GM21576 (cell line): ENCODE results near the gene STAT2.
"Not testable (repeated sequence)": the region's sequence is repeated elsewhere in the genome, so short reads cannot be mapped to it uniquely, and the experiment has no call there.

ENCODE experiments used
- ATAC-seq: cut with Tn5 transposase; IDR thresholded peaks from one replicate; pipeline ENCODE4 v1.9.1; 2021; ENCODE audit warnings: mild to moderate bottlenecking, moderate library complexity; ENCODE audit not compliant: unreplicated experiment

STAT2 gene

GRCh38 chr12:56332512-56333196 is 27.3 kb downstream of the STAT2 start:
- ATAC-seq = no peak

DNA sequence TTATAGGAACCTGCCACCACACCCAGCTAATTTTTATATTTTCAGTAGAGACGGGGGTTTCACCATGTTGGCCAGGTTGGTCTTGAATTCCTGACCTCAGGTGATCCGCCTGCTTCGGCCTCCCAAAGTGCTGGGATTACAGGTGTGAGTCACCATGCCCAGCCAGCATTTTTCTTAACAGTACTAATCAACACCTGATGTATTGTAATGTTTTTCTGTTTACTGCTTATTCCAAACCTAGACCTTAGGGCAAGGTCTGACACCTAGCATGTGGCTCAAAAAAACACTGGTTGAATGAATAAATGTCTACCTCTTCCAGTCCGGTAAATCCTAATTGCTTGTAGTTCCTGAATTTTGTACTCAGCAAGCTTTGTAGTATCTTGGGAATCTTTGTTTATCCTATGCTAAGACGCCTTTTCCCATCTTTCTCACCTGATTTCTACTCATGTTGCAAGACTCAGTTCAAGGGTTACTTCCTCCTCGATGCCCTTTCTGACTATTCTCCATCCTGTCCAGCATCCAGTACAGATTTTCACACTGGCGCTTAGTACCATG is 28.9 kb downstream of the STAT2 start:
- ATAC-seq = no peak

DNA sequence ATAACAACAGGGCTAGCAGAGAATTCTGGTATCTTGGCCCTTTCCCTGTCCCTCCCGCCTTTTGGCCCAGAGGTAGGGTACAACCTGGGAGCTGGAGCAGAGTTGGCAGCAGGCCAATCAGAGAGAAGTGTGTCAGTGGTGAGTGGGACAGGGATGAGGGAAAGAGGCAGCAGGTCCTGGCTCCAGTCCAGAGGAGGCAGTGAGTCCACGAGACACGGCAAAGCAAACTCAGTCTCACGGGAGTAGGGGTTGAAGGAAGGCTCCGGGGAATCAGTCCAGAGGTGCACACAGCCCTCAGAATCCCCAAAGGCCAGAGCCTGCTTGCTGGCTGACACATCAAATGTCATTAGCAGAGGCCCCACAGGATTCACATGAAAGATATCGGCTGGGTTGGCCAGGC is 33.4 kb downstream of the STAT2 start:
- ATAC-seq = no peak

DNA sequence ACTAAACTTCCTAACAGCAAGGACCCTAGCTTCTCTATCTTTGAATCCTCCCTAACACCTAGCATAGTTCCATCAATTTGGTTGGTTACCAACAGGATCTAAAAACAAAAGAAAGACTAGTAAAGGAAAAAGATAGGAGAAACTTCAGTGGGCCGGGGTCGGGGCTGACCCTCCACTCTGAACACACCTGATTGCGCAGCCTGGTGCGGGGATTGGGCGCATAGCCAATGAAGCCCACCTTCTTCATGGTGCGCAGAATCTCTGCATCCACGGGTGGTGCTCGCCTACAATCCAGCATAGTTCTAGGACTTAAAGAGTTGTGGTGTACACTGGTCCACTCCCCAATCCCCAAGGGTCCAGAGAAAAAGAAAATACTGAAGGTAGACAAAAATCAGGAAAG is 33.8 kb downstream of the STAT2 start:
- ATAC-seq = no peak

GRCh38 chr12:56324206-56324605 is 35.7 kb downstream of the STAT2 start:
- no peak for ATAC-seq

DNA sequence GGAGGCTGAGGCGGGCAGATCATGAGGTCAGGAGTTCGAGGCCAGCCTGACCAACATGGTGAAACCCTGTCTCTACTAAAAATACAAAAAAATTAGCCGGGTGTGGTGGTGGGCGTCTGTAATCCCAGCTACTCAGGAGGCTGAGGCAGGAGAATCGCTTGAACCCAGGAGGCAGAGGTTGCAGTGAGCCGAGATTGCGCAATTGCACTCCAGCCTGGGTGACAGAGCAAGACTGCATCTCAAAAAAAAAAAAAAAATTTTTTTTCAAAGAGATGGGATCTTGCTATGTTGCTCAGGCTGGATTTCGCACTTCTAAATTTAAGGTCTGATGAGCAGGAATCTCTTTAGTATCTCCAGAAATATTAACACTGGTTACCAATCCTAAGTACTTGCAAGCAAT is 38.3 kb downstream of the STAT2 start:
- not testable (repeated sequence) for ATAC-seq

DNA sequence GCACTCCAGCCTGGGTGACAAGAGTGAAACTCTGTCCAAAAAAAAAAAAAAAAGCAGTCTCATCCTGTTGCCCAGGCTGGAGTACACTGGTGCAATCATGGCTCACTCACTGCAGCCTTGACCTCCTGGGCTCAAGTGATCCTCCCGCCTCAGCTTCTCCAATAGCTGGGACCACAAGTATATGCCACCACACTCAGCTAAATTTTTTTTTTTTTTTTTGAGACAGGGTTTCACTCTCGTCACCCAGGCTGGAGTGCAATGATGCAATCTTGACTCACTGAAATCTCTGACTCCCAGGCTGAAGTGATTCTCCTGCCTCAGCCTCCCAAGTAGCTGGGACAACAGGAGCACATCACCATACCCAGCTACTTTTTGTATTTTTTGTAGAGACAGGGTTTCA is 38.9 kb downstream of the STAT2 start:
- ATAC-seq = no peak

- ATAC-seq = no peak
Measured at GRCh38 chr12:56317675-56318074, 42.2 kb downstream of the STAT2 start.

DNA sequence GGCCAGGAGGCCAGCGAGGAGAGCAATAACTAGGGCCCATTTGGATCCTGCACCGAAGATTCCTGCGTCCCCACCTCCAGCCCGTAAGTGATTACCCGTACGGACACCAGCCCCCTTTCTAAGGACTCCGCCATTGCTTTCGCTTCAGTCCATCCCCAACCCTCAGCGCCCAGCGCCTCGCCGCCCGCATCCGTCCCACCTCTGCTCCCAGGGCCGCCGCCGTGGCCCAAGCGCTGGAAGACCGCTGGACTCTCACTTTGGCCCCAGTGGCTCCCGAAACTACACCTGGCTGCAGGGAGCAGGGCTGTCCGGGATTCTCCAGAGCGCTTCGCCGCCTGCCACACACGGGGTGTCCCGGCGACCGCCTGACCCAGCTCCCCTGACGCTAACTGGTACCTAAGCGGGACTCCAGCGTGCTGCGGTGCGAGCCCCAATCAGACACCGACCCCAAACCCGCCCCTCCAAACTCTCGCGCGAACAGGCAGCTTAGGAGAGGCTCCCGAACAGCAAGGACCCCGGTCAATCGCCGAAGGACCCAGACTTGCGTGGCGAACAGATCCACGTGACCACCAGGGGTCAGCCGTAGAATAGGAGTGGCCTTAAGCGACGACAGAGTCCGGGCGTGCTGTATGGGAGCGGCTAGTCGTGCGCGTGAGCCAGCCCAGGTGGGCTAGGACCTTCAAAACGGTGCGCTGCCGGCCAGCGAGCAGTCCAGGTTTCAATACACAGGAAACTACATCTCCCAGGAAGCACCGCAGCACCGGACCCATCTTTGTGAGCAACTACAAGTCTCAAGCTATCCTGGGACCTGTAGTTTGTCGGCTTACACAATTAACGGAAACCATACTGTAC is 44.1 kb downstream of the STAT2 start, which contains the start of gene CNPY2:
TSS of gene CNPY2 (minus strand) at position 367 of the 852 bp plus-strand sequence. CDS start 771 bp downstream, outside the sequence.
- ATAC-seq = peak; percentile 88

GRCh38 chr12:56315249-56315621 is 44.7 kb downstream of the STAT2 start:
- ATAC-seq = no peak

DNA sequence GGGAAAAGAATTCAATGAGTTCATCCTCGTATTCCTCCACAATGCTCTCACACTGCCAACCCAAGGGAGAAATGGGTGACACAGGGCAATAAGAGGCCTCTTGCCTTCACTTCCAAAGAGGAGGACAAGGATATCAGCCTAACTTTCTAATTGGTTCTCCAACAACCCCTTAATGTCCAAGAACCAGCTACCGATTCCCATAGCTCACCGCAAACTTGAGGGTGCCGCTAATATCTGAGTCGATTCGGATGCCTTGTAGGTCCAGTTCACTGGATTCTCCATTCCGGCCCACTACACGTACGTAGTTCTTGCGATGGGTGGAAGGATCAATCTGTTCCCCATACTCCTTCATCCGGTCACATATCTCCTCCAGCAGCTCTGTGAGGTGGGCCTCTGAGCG is 48.9 kb downstream of the STAT2 start:
- ATAC-seq = no peak

GRCh38 chr12:56308714-56309113 is 51.2 kb downstream of the STAT2 start:
- ATAC-seq = no peak

DNA sequence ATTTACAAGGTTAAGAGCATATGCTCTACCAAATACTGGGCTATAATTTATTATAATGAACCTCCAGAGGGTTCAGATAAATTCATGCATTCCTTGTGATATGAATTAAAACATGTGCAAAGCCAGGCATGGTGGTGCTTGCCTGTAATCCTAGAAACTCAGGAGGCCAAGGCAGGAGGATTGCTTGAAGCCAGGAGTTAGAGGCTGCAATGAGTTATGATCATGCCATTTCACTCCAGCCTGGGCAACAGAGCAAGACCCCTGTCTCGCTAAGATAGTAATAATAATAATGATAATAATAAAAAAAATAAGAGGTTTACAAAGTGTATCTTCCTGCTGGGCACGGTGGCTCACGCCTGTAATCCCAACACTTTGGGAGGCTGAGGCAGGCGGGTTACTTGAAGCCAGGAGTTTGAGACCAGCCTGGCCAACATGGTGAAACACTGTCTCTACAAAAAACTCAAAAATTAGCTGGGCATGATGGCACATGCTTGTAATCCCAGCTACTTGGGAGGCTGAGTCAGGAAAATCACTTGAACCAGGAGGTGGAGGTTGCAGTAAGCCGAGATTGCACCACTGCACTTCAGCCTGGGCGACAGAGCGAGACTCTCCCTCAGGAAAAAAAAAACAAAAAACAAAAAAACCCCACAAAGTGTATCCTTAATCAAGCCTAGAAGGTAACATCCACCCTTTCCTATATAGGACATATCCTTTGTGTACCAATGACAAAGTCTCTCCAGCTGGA is 52.5 kb downstream of the STAT2 start:
- no peak for ATAC-seq

DNA sequence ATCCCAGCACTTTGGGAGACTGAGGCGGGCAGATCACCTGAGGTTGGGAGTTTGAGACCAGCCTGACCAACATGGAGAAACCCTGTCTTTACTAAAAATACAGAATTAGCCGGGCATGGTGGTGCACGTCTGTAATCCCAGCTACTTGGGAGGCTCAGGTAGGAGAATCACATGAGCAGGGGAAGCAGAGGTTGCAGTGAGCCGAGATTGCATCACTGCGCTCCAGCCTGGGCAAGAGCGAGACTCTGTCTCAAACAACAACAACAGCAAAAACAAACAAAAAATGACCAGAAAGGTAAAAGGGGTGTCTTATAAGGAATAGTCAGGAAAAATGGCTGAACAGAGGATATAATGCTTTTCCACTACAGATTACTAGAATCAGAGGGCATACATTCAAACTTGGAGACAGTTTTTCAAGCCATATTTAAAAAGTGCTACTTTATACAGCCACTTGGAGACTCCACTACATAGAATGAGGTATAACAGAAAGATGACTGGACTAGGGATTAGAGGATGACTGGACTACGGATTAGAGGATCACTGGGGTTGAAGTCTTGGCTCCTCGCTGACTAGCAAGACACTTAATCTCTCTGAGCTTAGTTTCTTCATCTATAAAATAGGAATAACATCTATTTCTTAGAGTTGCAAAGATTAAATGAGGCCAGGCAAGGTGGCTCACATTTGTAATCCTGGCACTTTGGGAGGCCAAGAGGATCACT is 54.9 kb downstream of the STAT2 start:
- no peak for ATAC-seq

DNA sequence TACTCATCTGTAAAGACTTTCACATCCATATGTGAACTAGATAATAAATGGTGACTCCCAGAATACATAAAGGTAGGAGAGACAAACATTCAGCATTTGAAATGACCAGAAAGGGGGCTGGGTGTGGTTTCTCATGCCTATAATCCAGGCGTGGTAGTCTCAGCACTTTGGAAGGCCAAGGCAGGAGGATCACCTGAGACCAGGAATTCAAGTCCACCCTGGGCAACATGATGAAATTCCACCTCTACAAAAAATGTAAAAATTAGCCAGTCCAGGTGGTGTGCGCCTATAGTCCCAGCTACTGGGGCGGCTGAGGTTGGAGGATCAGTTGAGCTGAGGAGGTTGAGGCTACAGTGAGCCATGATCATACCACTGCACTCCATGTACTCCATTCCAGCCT is 55.6 kb downstream of the STAT2 start:
- ATAC-seq = no peak

DNA sequence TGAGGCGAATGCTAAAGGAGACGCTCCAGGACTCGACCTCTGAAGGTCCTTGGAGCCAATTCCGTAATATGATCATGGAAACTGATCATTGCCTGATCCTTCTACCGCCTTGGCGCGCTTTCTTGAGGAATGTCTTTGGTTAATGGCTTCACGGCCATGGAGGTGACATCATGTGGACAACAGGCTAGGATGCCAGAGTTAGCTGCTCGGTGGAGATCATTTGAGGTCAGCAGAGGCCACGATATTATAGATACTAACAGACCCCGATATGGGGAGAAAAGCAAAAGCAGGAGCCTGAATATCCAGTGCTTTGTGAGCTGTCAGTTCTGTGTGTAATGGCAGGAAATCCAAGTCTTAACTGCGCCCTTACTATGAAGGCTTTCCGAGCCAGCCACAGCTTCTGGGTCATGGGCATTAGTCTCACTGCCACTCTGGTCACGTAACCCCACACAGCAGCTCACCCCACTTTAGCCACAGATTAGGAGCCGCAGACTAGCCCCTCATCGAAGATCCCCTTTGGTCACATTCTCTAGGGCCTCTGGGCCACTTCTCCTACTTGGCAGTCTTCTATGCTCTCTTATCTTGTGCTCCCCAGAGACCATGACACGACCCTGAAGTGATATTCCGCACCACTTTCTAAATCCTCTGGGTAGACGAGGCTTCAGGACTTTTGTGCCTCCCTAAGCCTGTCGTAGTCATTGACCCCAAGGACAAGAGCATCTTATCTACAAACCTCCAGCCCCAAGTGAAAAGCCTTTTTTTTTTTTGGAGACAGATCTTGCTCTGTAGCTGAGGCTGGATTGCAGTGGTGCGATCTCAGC is 59.1 kb downstream of the STAT2 start:
- no peak for ATAC-seq

GRCh38 chr12:56299853-56300643 is 59.9 kb downstream of the STAT2 start, which contains the start of gene CS:
Gene CS (minus strand): TSS chr12:56300330. CDS start chr12:56300201, 129 bp downstream.
- ATAC-seq = peak; percentile 94

DNA sequence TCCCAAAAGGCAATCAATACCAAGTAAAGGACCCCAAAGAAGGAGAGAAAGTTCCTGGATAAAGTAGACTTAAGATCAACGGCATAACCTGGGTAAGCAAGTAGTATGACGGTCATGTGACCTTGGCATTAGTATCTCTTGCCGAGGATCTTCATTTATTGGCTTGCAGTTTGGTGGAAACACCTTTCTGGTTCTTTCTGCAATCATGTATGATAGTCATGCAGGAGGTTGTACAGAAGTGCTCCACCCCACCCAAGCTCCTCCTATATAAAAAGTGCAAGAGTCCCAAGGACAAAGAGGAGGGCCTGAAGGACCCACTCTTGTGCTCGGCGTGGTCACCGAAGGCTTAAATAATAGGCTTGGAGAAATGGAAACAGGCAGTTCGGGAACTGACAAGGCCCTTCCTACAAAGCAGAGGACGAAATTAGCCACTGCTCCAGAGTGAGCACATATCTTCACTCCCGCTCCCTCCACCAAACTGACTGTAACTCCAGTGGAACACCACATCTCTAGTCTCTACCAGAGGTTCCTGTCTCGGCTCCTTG is 60.5 kb downstream of the STAT2 start:
- ATAC-seq = peak; percentile 3

DNA sequence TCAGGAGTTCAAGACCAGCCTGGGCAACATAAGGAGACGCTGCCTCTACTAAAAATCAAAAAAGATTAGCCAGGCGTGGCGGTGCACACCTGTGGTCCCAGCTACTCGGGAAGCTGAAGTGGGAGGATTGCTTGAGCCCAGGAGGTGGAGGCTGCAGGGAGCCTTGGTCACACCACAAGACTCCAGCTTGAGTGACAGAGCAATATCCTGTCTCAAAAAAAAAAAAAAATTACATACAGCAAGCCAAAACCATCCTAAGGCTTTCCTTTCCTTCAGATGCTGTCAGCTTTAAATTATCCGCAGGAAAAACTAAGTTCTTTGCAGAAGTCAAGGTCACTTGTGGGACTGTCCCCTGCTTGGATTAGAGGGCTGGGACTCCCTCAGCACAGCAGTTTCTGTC is 61.1 kb downstream of the STAT2 start:
- no peak for ATAC-seq
